Measurements from ENCODE around the gene RAP1GDS1. TPM values are rescaled to one million over a fixed set of nuclear protein-coding genes. Genes with fewer than 3 reads are reported as not detected.
"Not testable (repeated sequence)": the region's sequence is repeated elsewhere in the genome, so short reads cannot be mapped to it uniquely, and the experiment has no call there.

Gene RAP1GDS1
- total RNA-seq, 1 donor from 2014 or later: 14.0 TPM

DNA sequence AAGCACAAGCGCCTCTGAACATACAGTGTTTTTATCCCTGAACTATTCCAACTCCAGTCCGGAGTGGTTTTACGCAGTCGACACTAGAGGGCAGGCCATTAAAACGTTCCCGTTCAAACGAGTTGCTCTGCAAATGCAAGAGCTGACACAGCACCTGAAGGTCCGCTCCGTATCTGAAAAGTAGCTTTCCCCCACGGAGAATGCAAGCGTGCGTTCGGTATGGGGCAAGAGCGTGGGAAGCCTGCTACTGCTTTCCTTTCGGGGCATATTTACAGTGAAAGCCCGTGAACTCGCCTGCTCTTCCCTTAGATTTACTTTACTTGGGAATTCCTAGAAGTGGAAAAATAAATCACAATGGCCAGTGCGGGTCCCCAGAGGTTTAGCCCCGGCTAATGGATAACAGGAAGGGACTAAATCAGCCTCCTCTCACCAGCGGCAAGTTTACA, 206.5 kb downstream of the RAP1GDS1 start:
- ATAC-seq: peak; percentile 89
- intact Hi-C loops (cut with DNase I): loop anchor here (1.0 to 5.0 kb wide), 2 partner anchors 191 to 940 kb away; partner anchors contain the start of gene TSPAN5
- no peak for DNase-seq (ENCODE audit: missing footprints)

GRCh38 chr4:98468709-98469108, 207.5 kb downstream of the RAP1GDS1 start:
- ATAC-seq (no peak), DNase-seq (ENCODE audit: missing footprints) (no peak)
- intact Hi-C loops (cut with DNase I): loop anchor here (5.0 kb wide), 1 partner anchor 939 kb away; no protein-coding TSS in a partner anchor

- intact Hi-C loops (cut with DNase I): loop anchor here (5.0 kb wide), 1 partner anchor 938 kb away; no protein-coding TSS in a partner anchor
- DNase-seq (ENCODE audit: missing footprints) (no peak), ATAC-seq (no peak)
Measured at GRCh38 chr4:98469771-98470170, 208.6 kb downstream of the RAP1GDS1 start.

DNA sequence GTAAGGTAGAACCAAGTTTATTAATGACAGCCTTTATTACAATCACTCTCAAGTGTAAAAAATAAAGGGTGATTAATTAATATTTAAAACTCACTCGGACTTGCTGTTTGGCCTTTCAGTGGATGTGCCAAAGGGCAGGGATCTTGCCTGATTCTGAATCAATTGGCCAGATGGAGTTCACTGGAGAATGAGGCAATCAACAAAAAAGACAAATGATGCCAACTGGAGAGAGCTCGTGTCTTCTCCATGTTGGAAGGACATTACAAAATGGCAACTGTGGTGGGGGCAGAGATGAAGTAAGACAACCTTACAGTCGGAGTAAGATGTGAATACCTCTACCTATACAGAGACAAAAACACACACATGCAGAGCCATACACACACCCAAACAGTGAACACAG, 209.2 kb downstream of the RAP1GDS1 start:
- DNase-seq (ENCODE audit: missing footprints): no peak
- intact Hi-C loops (cut with DNase I): no loop called here
- ATAC-seq: no peak

- ATAC-seq (no peak), DNase-seq (ENCODE audit: missing footprints) (no peak)
- intact Hi-C loops (cut with DNase I): no loop called here
Measured at GRCh38 chr4:98470831-98471230, 209.6 kb downstream of the RAP1GDS1 start.

- no peak for ATAC-seq
- intact Hi-C loops (cut with DNase I): no loop called here
- DNase-seq (ENCODE audit: missing footprints): no peak
Measured at GRCh38 chr4:98473046-98473445, 211.9 kb downstream of the RAP1GDS1 start.

GRCh38 chr4:98474408-98474844, 213.2 kb downstream of the RAP1GDS1 start:
- ATAC-seq (no peak), DNase-seq (ENCODE audit: missing footprints) (no peak)
- intact Hi-C loops (cut with DNase I): no loop called here

- DNase-seq (ENCODE audit: missing footprints): no peak
- ATAC-seq: no peak
- intact Hi-C loops (cut with DNase I): no loop called here
Measured at GRCh38 chr4:98476891-98477290, 215.7 kb downstream of the RAP1GDS1 start.

- DNase-seq (ENCODE audit: missing footprints); intact Hi-C loops (cut with DNase I); ATAC-seq: not testable (repeated sequence)
Measured at GRCh38 chr4:98479590-98479989, 218.4 kb downstream of the RAP1GDS1 start.

DNA sequence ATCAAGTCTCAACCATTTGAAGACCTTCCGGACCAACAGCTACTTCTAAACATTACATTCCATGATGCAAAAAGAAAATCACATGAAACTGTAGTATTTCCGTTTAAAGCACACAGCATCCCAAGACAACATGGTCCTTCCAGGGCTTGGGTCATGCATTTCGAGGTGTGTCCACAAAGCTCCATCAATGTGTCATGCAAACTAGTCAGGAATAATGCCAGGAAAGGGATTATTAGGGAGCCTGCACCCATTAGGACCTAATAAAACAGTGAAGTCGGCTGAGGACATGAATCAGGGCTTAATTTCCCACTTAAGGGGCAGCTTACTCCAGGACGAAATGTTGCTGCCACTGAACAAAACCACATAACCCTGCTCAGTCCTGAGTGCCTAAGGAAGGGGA, 219.4 kb downstream of the RAP1GDS1 start:
- intact Hi-C loops (cut with DNase I): no loop called here
- ATAC-seq (no peak), DNase-seq (ENCODE audit: missing footprints) (no peak)

DNA sequence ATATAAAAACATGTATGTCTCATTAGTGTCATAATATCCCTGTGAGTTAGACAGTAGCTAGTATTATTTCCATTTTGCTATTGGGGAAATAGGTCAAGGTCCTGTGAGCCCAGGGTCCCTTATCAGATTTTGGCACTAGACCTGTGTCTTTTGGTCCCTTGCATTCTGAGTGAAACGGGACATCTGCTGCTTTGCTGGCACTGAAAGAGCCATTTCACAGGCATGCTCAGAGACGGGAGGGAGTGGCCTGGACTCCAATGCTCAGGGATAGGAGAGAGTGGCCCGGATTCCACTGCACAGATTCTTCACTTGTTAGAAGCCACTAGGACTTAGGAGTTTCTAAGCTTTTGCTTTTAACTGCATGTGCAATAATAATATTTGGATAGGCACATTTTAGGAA, 220.0 kb downstream of the RAP1GDS1 start:
- intact Hi-C loops (cut with DNase I): no loop called here
- DNase-seq (ENCODE audit: missing footprints) (no peak), ATAC-seq (peak; percentile 64)

GRCh38 chr4:98482503-98482846, 221.3 kb downstream of the RAP1GDS1 start:
- intact Hi-C loops (cut with DNase I): no loop called here
- ATAC-seq: no peak
- no peak for DNase-seq (ENCODE audit: missing footprints)

GRCh38 chr4:98482847-98483806, 221.9 kb downstream of the RAP1GDS1 start:
- intact Hi-C loops (cut with DNase I): no loop called here
- DNase-seq (ENCODE audit: missing footprints) (no peak), ATAC-seq (no peak)

DNA sequence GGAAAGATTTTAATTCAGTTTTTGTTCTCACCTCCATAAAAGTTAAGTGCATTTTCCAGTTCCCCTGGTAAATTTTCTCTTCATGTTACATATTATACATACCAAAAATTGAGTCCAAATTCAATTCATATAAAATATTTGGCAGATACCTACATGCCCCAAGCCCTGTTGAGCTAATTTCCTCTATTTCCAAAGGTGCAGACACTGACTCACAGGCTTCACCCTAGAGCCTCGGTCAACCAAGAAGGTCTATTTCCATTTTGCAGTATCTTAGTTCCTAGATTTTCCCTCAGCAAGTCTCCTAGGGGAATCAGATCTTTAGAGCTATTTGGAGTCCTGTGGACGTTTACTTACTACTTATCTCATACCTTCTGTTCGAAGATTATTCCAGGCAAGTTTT, 222.8 kb downstream of the RAP1GDS1 start:
- ATAC-seq (no peak), DNase-seq (ENCODE audit: missing footprints) (no peak)
- intact Hi-C loops (cut with DNase I): no loop called here

DNA sequence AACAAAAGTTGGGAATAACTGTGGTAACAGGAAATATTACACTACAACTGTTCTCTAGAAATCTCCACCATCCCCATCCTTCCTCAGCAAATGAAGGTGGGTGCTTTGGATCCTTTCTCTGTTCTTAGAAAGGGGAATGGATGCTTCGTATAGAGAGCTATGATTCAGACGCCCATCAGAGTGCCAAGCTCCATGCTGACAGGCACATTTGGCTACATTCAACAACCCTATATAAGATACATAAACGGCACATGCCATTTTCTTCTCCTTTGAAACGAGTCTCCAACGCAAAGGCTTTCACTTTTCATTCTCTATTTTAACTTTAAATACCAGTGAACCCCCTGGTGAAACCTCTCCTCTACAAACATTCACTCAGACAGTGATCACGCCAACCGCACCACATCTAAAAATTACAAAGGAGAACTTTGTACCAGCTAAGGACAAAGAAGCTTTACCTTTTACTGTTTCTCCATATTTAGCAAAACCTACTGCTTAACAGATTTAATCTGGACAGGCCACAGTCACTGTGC, 224.7 kb downstream of the RAP1GDS1 start:
- DNase-seq (ENCODE audit: missing footprints) (no peak), ATAC-seq (no peak)
- intact Hi-C loops (cut with DNase I): no loop called here

DNA sequence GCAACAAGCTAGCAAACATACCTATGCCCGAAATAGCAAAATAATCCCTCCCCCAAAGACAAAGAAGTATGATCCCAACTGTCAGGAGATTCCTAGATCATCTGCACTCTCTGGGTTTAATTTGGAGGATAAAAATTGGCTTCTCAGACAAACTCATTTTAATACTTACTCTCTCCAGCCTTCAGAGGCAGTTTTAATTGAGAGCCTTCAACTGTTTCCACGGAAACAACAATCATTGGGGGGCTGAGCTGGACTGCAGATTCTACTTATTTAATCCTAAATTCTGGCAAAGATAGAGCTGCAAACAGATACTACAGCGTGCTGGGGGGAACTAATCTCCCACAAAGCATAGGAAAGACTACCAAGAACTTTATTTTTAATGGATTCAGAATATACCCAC, 229.1 kb downstream of the RAP1GDS1 start:
- intact Hi-C loops (cut with DNase I): no loop called here
- no peak for ATAC-seq
- DNase-seq (ENCODE audit: missing footprints): no peak

DNA sequence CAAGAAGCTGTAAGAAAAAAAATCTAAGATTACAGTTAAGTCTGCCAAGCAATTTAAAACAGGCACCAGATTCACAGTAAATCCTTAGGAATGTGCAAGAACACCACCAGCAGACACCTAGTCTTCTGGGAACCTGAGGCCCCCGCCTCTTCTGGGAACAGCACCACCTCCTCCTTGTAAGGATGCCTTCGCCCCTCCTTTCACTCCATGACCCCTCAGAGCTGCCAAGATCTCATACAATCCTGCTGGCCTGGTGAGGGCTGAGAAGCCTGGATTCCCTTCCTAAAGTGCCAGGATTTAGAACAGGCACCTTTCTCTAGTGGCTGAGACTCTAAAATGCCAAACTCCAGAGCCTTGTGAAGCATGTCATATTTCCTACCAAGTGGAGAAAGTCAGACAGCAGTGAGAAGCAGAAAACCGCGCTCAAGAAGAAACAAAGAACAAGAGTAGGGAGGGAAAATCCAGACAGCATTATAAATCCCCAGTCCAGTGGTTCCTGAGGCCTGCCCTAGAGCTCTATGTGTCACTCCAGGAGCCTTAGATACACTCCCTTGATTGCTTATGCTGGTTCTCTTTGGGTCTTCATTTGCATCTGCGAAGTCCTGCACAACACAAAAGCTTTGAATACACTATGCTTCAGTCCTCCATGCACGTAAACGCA, 230.8 kb downstream of the RAP1GDS1 start:
- ATAC-seq (no peak), DNase-seq (ENCODE audit: missing footprints) (no peak)
- intact Hi-C loops (cut with DNase I): no loop called here

DNA sequence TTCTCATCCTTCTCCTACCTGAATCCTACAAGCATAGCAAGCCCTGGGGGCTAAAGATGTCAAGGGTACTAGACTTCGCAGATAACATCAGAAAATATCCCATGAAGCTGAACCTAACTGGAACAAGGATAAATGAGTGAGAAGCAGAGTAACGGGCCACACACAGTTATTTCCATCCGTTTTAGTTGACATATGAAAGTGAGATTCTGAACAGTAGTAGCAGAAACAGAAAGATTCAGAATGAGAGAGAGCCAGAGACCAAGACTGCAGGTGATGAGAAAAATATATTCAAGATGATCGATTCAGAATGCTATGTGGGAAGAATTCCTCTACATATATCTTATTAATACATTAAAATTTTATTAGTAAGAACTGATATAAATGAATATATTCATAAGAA, 232.1 kb downstream of the RAP1GDS1 start:
- DNase-seq (ENCODE audit: missing footprints) (no peak), ATAC-seq (no peak)
- intact Hi-C loops (cut with DNase I): no loop called here

All from Right ventricle myocardium inferior (tissue), 1 donor.